Measurements from ENCODE around the gene STPG4.

- TF ChIP-seq POLR2A (IDR thresholded peaks at IDR 0.05) (no peak), CTCF (IDR thresholded peaks at IDR 0.05) (no peak)
These were observed 104.9 kb downstream of the STPG4 start for GRCh38 chr2:47050021-47050760.
